SH-SY5Y (cell line): ENCODE data around the gene FITM1.

Experiments
- GATA2 ChIP-seq: IDR thresholded peaks from 2 replicates; pipeline ENCODE4 v1.6.1; 2011; ENCODE audit warnings: mild to moderate bottlenecking, low read depth, low read length
- GATA3 ChIP-seq: IDR thresholded peaks from 2 replicates; pipeline ENCODE4 v1.6.1; 2011; ENCODE audit warnings: low read depth, mild to moderate bottlenecking, low read length, moderate library complexity

GRCh38 chr14:24159777-24160498 is 29.5 kb downstream of the FITM1 start:
- TF ChIP-seq GATA3 (no peak), GATA2 (no peak)
